Hippocampal formation (tissue), 2 donors: ENCODE measurements around the gene EPHA1.
"Not testable (repeated sequence)": the region's sequence is repeated elsewhere in the genome, so short reads cannot be mapped to it uniquely, and the experiment has no call there.

Experiments
- DNase-seq, 2 donors: peaks; one replicate each; lab custom pipeline; 2025; lab: John Stamatoyannopoulos, UW

Gene EPHA1

DNA sequence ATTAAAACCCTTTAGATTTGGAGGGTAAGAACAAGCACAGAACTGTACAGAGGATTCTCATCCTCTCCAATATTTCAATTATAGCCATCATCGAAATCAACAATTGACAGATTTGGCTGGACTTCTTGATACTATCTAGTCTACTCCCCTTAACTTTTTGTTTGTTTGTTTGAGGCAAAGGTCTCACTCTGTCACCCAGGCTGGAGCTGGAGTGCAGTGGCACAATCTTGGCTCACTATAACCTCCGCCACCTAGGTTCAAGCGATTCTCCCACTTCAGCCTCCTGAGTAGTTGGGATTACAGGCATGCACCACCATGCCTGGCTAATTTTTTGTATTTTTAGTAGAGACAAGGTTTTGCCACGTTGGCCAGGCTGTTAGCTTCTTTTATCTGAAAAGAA is 6.4 kb downstream of the EPHA1 start:
- not testable (repeated sequence) for DNase-seq

GRCh38 chr7:143401265-143401664 is 7.4 kb downstream of the EPHA1 start:
- DNase-seq: no peak

DNA sequence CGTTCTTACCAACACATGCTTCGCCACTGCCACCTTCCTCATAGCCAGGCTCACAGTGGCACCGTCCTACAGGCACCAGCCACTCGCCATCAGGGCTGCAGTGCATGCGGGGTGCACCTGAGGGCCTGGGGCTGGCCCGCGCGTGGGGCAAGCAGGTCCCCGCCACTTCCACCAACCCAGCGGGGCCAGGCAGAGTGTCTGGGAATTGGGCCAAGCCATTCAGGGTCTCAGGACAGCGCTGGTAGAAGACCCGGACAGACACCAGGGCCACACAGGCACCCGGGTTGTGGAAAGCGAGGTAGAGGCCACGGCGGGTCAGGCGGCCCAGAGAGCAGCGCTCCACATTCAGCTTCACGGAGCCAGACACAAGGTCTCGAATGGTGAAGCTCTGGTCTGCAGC is 9.0 kb downstream of the EPHA1 start:
- DNase-seq: no peak

GRCh38 chr7:143399151-143399550 is 9.5 kb downstream of the EPHA1 start:
- DNase-seq: no peak

- no peak for DNase-seq
These were observed 10.0 kb downstream of the EPHA1 start for GRCh38 chr7:143398616-143399015.

GRCh38 chr7:143397710-143398530 is 10.7 kb downstream of the EPHA1 start:
- no peak for DNase-seq

DNA sequence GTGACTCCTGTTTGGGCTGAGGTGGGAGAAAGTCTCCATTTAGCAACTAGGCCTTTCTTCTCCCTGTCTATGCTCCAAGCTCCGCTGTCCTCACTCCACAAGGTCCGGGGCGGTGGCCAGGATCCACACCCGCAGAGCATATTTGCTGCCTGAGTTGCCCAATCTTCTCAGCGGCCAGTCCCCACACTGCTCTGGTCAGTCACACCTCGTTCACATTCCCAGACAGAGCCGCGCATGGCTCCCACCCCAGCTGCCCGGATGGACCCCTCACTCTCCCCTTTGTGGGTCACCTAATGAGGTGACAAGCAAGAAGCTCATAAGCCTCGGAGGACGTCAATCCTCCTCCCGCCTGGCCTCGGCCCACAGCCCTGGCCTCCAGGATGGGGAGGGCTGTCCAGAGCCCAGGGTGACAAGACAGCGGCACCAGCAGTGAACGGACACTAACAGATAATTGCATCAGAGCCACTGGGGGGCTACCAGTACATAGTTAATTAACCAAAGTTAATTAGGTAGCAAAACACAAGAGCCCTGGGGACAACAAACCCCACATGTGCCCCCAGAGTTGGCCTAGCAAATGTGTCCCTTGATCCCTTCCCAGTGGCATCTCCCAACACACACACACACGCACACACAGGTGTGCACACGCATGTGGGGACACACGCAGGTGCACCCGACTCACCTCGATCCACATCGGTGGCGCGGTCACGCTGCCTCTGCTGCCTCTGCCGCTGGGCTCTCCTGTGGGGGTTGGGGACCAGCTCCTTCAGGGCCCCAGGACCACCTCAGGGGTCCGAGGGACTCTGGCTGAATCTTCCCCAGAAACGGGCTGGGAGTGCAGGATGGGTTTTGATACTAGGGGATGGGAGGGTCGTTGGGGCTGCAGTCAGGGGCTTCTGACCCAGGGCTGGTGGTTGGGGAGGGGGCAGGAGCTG is 11.8 kb downstream of the EPHA1 start:
- no peak for DNase-seq

DNA sequence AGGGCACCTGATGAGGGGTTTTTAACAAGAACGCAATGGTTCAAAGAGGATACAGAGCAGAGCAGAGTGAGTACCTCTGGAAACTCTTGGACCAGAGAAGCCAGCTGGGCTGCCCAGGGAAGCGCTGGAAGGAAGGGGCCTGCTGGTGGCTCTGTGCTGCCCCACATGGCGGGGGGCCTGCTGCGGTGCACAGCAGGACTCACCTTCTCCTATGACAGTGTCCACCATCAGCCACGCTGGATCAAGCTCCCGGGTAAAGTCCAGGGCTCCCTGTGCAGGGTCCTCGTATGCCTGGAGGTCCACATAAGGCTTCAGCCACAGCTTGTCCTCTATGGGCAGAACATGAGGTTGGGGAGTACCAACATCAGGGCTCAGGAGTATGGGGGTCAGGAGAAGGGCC is 12.5 kb downstream of the EPHA1 start:
- no peak for DNase-seq

- peak in 1 of 2 donors; percentile 25 for DNase-seq
These were observed 13.2 kb downstream of the EPHA1 start for GRCh38 chr7:143395187-143396149.

GRCh38 chr7:143394777-143395176 is 13.9 kb downstream of the EPHA1 start:
- DNase-seq: no peak

- DNase-seq: no peak
These were observed 14.6 kb downstream of the EPHA1 start for GRCh38 chr7:143394068-143394467.

DNA sequence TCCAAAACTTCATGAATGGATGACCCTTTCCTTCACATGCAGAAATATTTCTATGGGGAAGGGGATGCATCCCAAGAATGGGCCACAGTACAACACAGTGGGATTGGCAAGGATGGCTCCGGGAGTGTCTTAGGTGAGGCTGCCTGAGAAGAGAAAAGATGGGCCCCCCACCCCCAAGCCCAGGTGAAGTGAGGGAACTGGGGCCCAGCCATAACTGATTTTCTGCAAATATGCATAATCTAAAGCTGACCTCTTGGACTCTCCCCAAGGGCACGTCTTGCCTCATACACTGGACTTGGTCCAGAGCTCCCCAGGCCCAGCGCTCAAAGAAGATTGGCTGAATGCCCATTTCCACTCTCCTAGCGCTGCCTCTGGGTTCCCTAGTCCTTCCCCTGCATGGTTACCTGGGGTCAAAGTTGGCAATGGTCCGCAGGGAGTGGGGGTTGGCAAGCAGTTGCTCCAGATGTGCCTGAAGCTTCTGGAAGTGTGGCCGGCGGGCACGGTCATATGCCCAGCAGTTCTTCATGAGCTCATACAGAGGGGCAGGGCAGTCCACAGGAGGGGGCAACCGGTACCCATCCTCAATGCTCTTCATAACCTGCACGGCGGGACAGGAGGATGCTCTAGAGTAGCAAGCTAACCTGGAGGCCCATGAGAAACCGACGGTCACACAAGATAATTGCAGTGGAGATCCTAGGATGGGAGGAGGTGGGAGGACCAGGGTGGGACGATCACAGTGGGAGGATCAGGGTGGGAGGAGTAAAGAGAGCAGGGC is 15.2 kb downstream of the EPHA1 start:
- DNase-seq: no peak

DNA sequence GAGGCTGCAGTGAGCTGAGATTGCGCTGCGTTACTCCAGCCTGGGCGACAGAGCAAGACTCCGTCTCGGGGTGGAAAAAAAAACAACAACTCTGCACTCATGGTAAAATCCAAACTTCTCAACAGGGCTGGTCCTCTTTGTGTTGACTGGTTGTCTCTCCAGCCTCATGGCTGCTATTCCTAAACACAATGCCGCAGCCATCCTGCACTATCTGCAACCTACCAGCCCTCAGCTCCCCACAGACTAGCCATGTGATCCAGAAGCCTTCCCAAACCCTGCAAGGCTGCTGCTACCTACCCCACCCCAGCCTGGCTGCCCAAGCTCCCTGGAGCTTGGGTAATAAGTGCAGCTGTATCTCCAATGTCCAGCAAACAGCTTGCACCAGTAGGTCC is 15.8 kb downstream of the EPHA1 start:
- DNase-seq: no peak

- not testable (repeated sequence) for DNase-seq
These were observed 16.2 kb downstream of the EPHA1 start for GRCh38 chr7:143392427-143392826.

DNA sequence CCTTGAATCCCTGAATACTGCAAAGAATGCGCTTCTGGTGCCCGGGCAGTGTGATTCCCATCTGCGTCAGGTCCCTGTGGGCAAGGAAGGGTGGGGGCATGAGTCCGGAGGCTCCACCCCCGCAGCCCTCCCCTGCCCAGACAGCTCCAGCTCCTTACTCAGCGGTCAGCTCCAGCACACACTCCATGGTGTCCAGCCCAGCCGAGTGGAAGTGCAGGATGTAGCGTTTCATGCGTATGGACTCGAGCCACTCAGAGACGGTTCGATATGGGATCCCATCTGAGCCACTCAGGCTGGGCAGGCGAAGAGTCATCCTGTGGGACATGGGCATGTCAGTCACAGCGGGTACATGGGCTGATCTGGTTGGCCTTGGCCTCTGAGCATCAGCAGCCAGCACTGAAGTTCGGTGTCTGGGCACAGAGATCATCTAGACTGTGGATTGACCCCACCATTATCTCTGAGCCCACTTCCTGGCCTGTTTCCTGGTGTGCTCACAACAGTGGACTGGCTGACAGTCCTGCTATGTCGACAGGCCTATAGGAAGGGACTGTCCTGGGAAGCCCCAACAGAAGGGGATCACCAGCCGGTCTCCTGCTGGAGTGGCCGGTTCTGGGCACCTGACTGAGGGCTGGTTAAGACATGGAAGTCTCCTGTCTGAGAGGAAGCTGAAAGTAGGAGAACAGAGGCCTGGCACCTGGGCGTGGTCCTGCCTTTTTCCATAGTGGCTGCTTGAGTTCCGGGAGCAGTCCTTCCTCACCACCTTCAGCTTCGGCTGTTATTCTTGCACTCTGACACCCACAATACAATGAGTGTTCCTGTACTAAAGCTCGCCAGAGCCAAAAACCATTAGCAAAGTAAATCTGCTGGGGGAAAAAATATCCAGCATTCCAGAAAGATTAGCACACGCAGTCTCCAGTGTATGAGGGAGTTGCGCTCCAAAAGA is 16.9 kb downstream of the EPHA1 start:
- DNase-seq: no peak

GRCh38 chr7:143390773-143391317 is 17.8 kb downstream of the EPHA1 start:
- no peak for DNase-seq

GRCh38 chr7:143390104-143390772 is 18.4 kb downstream of the EPHA1 start:
- no peak for DNase-seq

GRCh38 chr7:143389316-143390103 is 19.1 kb downstream of the EPHA1 start:
- DNase-seq: no peak
